ENCODE results near the gene XRCC3.

The XRCC3 gene

GRCh38 chr14:103650213-103650612 lies 65.0 kb downstream of the XRCC3 start:
- H3K4me1 ChIP-seq (ENCODE audit: insufficient read depth, low read length) = peaks cover 31% of the 10 kb centered on the region
- H3K9ac ChIP-seq (ENCODE audit: low read length) = no peak overlapping the region
- H3K36me3 ChIP-seq (ENCODE audit: insufficient read depth, low read length) = peaks cover 9% of the 10 kb centered on the region
- H3K4me3 ChIP-seq (ENCODE audit: low read depth in 1 of 2, low read length in 2 of 2) = no peak overlapping the region
- H3K27ac ChIP-seq (ENCODE audit: low read depth, low read length) = no peak overlapping the region
- no peaks in the 10 kb centered on the region for H3K9me3 ChIP-seq (ENCODE audit: low read length)
- no peaks in the 10 kb centered on the region for H3K27me3 ChIP-seq (ENCODE audit: control insufficient read depth in 1 of 2, insufficient read depth in 2 of 2, low read length in 2 of 2)

GRCh38 chr14:103649001-103649400 lies 66.2 kb downstream of the XRCC3 start:
- Histone ChIP-seq H3K4me1 (ENCODE audit: insufficient read depth, low read length) (peaks cover 24% of the 10 kb centered on the region), H3K4me3 (ENCODE audit: low read depth in 1 of 2, low read length in 2 of 2) (no peak overlapping the region), H3K9me3 (ENCODE audit: low read length) (no peaks in the 10 kb centered on the region), H3K9ac (ENCODE audit: low read length) (no peak overlapping the region), H3K36me3 (ENCODE audit: insufficient read depth, low read length) (no peaks in the 10 kb centered on the region), H3K27ac (ENCODE audit: low read depth, low read length) (no peak overlapping the region), H3K27me3 (ENCODE audit: control insufficient read depth in 1 of 2, insufficient read depth in 2 of 2, low read length in 2 of 2) (no peaks in the 10 kb centered on the region)
